Measurements from ENCODE around the gene BTG3. TPM values are rescaled to one million over a fixed set of nuclear protein-coding genes. Genes with fewer than 3 reads are reported as not detected.

BTG3 gene
- total RNA-seq, 1 donor from 2014 or later: 5.3 TPM

DNA sequence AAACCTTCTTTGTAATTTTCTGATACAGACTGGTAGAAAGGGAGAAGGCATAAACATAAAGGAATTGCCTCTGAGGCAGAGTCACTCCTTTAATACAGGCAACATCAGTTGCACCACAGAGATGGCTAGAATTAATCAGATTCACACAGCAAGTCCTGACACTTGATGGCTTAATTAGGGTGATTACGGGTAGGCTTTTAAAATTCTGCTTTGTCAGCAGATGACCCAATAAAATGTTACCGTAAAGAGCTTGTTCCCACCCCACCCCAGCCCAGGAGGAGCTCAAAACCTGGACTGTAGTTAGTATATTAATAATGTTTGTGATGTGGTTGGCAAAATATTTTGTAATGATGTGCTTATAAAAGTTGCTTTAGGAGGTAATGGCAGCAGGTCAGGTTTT is 9.3 kb upstream of the BTG3 start:
- H3K4me3 ChIP-seq: no peak overlapping the region
- no peaks in the 10 kb centered on the region for H3K36me3 ChIP-seq
- no peak for DNase-seq
- no peaks in the 10 kb centered on the region for H3K9me3 ChIP-seq (replicated peaks)
- no peaks in the 10 kb centered on the region for H3K27me3 ChIP-seq (ENCODE audit: low read depth)
- no peaks in the 10 kb centered on the region for H3K4me1 ChIP-seq
- H3K27ac ChIP-seq (replicated peaks): no peak overlapping the region
- intact Hi-C loops (cut with micrococcal nuclease): no loop called here
- TF ChIP-seq, protein P1, sequence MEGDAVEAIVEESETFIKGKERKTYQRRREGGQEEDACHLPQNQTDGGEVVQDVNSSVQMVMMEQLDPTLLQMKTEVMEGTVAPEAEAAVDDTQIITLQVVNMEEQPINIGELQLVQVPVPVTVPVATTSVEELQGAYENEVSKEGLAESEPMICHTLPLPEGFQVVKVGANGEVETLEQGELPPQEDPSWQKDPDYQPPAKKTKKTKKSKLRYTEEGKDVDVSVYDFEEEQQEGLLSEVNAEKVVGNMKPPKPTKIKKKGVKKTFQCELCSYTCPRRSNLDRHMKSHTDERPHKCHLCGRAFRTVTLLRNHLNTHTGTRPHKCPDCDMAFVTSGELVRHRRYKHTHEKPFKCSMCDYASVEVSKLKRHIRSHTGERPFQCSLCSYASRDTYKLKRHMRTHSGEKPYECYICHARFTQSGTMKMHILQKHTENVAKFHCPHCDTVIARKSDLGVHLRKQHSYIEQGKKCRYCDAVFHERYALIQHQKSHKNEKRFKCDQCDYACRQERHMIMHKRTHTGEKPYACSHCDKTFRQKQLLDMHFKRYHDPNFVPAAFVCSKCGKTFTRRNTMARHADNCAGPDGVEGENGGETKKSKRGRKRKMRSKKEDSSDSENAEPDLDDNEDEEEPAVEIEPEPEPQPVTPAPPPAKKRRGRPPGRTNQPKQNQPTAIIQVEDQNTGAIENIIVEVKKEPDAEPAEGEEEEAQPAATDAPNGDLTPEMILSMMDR (IDR thresholded peaks at IDR 0.05; ENCODE audit: borderline replicate concordance): no peak

DNA sequence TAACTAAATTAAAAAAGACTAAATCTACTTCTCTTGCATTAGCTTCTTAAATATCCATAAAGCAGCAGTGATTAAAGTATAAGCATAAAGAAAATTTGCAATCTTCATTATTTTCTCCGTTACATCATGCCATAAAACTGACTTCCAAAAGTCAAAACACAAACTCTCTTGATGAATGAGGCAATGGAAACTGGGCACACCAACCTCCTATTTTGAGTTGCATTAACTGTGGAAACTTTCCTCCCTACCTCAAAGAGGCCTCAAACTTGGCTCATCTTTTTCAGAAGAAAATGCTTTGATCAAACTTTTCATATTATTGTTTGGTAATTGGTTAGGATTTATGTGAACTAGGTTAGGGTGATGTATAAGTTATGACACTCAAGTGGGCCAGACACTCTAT is 4.1 kb upstream of the BTG3 start:
- Histone ChIP-seq H3K9me3 (replicated peaks) (no peaks in the 10 kb centered on the region), H3K4me3 (no peak overlapping the region), H3K27ac (replicated peaks) (no peak overlapping the region), H3K27me3 (ENCODE audit: low read depth) (no peaks in the 10 kb centered on the region), H3K4me1 (peaks cover 16% of the 10 kb centered on the region), H3K36me3 (no peaks in the 10 kb centered on the region)
- intact Hi-C loops (cut with micrococcal nuclease): no loop called here
- no peak for DNase-seq
- TF ChIP-seq, protein P1 (IDR thresholded peaks at IDR 0.05; ENCODE audit: borderline replicate concordance): no peak

DNA sequence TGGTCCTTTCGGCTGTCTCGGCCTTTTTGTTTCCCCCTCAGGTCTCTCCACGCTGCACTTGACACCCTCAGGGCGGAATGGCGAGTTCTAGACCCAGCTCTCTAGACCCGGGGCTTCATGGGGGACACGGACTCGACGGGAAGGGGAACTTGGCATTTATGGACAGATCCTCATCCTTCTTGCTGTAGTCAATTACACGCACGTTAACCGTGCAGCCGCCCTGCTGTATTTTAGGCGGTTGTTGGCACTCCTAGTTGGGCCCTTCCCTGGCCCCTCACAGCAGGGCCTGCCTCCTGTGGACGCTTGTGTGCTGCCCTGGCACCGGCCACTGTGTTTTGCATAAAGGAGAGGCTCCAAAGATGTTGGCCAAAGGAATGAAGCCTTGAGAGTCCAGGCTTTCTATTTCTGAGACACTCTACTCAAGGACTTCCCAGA is 558 bp upstream of the BTG3 start:
- H3K27ac ChIP-seq (replicated peaks): peak overlapping the region; percentile 86
- TF ChIP-seq, protein P1 (IDR thresholded peaks at IDR 0.05; ENCODE audit: borderline replicate concordance): no peak
- no peak for DNase-seq

DNA sequence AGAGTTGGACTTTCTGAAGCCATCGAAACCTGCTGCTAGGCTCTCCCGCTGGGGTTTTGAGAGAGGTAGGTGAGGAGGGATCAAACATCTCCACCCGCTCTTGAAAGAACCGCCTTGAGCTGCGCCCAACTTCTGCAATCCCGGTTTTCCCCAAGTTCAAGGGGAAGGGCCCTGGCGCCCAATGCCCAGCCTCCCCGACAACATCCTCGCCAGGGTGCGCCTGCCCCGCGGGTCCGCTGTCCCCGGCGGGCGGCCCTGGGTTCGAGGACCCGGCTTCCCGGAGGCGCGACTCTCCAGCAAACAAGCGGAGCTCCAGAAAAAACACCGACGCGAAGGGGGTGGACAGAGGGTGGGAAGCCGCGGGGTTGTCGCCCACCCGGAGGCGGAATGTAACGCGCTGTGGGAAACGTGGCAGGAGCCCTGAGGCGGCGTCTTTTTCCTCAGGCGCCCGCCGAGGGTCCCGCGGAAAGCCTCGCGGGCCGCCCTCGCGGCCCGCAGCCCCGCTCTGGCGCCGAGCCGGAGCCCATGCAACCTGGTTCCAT is 607 bp downstream of the BTG3 start:
- intact Hi-C loops (cut with micrococcal nuclease): no loop called here
- Histone ChIP-seq H3K4me1 (peaks cover 36% of the 10 kb centered on the region), H3K36me3 (peaks cover 15% of the 10 kb centered on the region), H3K27ac (replicated peaks) (peak overlapping the region; percentile 86), H3K9me3 (replicated peaks) (peaks cover 4% of the 10 kb centered on the region), H3K4me3 (peak overlapping the region; percentile 86), H3K27me3 (ENCODE audit: low read depth) (no peaks in the 10 kb centered on the region)
- TF ChIP-seq, protein P1 (IDR thresholded peaks at IDR 0.05; ENCODE audit: borderline replicate concordance): no peak
- DNase-seq: peak; percentile 22

More for the DNA sequence above, 558 bp upstream of the BTG3 start:
- H3K4me3 ChIP-seq: peak overlapping the region; percentile 86
- intact Hi-C loops (cut with micrococcal nuclease): no loop called here
- peaks cover 36% of the 10 kb centered on the region for H3K4me1 ChIP-seq
- peaks cover 4% of the 10 kb centered on the region for H3K9me3 ChIP-seq (replicated peaks)
- H3K36me3 ChIP-seq: peaks cover 5% of the 10 kb centered on the region
- H3K27me3 ChIP-seq (ENCODE audit: low read depth): no peaks in the 10 kb centered on the region

DNA sequence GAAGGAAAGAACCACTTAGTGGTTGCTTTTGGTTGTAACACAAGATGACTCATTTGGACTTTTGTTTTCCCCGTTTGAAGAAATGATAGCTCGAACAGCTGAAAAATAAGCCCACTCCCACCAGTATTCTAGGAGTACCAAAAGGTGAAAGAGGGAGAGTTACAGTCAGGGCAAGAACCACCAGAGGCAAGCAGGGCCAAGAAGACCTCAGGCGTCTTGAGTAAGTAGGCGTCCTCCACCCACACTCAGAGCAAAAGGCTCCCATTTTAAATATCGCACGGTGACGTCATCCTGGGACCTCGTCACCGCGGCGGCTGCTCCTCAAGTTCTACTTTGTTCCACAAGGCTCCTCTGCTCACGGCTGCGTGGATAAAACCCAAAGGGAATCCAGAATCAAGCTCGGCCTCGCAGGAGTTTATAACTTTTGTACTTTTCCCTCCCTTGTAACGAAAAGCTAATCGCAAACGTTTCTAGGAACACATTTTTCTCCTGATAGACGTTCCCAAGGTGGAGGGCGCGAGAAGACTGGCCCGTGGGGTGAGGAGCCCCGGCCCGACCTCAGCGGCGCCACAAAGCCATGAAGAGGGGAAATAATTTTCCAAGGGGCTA is 1.2 kb downstream of the BTG3 start:
- H3K4me3 ChIP-seq: peak overlapping the region; percentile 86
- intact Hi-C loops (cut with micrococcal nuclease): no loop called here
- peaks cover 4% of the 10 kb centered on the region for H3K9me3 ChIP-seq (replicated peaks)
- peaks cover 17% of the 10 kb centered on the region for H3K36me3 ChIP-seq
- peak; percentile 79 for DNase-seq
- peak overlapping the region; percentile 86 for H3K27ac ChIP-seq (replicated peaks)
- no peaks in the 10 kb centered on the region for H3K27me3 ChIP-seq (ENCODE audit: low read depth)
- TF ChIP-seq, protein P1 (IDR thresholded peaks at IDR 0.05; ENCODE audit: borderline replicate concordance): peak; percentile 24
- peaks cover 36% of the 10 kb centered on the region for H3K4me1 ChIP-seq
